ENCODE results near the gene PLD5.

The PLD5 gene

DNA sequence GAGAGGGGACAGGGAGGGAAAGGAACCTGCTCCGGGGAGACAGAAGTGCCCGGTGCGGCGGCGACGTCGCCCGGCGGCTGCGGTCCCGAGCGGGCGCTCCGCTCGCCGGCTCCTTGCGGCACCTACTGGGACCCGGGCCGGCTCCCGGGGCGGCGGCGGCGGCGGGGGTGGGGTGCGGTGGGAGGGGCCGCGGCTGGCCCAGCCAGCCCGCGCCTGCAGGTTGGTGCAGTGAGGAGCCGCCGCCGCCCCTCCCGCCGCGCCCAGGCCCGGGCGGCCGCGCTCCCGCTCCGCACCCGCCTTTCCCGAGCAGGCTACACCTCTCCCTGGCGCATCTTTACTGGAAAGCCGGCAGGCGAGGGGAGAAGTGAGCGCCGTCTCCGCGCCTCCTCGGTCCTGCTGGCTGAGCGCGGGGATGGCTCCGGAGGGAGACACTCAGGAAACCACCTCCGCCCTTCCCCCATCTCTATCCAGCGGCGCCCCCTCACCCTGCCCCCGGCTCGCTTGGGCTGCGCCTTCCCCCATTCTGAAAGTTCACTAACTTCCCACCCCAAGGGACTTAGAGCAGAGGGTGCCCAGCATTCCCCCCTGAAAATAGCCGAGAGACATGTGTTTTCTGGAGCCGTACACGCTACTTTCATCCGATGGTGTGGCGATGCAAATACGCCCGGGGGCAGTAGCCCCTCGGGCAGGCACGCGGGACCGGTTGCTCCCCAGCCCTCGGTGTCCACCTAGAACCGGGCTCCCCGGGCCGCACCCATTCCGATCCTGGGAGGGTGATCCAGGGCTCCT is at the start of gene PLD5:
PLD5 (minus strand) TSS at position 127 of the 789 bp plus-strand sequence.
- no peak for DNase-seq (ENCODE audit: low read depth, low spot score)

GRCh38 chr1:242569867-242570266 is 45.4 kb upstream of the PLD5 start:
- DNase-seq (ENCODE audit: low read depth, low spot score), result no peak

- DNase-seq (ENCODE audit: low read depth, low spot score), result no peak
Measured at GRCh38 chr1:242568666-242569065, 44.2 kb upstream of the PLD5 start.

- DNase-seq (ENCODE audit: low read depth, low spot score), result no peak
Measured at GRCh38 chr1:242567596-242567995, 43.1 kb upstream of the PLD5 start.

DNA sequence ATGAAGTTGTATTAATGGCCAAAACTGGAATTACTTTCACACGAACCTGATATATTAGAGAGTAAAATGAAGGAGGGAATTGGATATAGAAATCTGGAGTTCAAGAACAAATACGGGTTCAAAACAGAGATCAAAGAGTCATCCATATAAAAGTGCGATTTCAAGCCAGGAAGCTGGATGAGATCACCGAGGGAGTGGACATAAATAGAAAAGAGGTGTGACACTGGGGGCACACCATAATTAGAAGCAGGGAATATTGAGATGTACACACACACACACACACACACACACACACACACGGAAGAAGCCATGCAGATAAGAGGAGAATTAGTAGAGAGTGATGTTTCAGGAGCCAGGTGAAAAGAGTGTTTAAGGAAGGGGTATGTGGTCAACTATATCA is 32.3 kb upstream of the PLD5 start:
- no peak for DNase-seq (ENCODE audit: low read depth, low spot score)

- no peak for DNase-seq (ENCODE audit: low read depth, low spot score)
Measured at GRCh38 chr1:242556276-242556675, 31.8 kb upstream of the PLD5 start.

DNA sequence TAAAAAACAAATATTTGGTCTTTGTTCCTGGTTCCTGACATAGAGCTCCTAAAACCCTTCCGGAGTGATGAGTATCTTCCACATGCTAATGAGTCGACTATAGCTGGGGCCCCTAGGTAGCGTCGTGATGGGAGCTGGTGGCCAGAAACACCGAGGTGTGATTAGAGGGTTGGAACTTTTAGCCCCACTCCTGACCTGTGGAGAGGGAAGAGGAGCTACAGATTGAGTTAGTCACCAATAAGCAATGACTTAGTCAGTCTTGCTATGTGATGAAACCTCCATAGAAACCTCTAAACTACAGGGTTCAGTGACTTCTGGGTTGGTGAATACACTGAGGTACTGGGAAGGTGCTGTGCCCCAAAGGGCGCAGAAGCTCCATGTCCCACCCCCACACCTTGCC is 30.1 kb upstream of the PLD5 start:
- no peak for DNase-seq (ENCODE audit: low read depth, low spot score)

DNA sequence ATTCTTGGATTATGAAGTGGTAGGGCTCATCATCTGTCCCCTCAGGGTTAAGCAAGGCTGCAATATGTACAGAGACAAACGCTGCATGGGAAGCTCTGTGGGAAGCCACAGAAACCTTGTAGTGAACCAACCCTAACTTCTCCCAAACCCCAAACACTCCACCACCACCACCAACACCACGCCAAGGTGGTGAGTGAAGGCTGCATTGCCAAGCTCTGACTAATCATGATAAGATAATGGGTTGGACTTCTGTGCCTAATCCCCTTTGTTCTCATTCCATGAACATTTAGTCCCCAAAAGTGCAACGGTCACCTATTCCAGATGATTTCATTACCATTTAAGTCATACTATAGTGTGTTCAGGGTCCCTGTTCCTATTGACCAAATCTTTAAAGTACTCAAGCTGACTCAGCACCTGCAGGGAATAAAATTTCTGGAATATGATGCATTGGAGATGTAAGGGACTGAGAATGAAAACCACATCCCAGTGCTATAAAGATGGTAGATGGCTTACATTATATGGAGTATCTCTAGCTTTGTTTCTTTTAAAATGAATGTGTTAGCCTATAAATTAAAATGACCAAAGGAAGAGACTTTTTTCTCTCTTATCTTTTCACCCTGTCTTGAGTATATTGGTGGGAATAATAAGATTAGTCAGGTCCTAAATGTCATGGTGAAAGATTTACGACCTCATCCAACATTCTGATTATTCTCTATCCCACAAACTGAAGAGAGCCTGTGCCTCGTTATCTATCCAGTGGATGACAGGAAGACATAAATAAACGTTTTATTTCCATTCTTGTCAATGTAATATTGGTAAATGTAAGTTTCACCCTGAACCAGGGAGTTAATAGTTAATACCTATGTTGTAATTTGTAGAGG is 22.6 kb upstream of the PLD5 start:
- no peak for DNase-seq (ENCODE audit: low read depth, low spot score)

- DNase-seq (ENCODE audit: low read depth, low spot score), result no peak
Measured at GRCh38 chr1:242546441-242546840, 21.9 kb upstream of the PLD5 start.

DNA sequence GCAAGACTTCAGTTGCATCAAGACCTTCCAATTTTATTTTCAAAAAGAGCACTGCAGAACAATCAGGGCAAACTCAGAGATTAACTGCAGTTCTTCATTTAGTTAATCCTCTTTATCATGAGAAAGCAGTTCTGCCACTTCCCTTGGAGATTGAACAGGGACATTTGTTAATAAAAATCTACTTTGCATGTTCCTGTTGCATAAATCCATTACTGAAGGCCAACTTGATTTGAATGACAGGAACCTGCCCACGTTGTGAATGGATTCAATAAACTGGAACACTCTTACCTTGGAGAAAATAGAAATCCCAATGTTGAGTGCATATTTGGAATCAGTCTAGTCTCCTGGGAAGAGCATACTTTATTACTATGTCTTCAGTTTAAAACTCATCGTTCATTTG is 19.6 kb upstream of the PLD5 start:
- DNase-seq (ENCODE audit: low read depth, low spot score), result no peak

GRCh38 chr1:242542271-242542670 is 17.8 kb upstream of the PLD5 start:
- no peak for DNase-seq (ENCODE audit: low read depth, low spot score)

- DNase-seq (ENCODE audit: low read depth, low spot score), result no peak
Measured at GRCh38 chr1:242535986-242536385, 11.5 kb upstream of the PLD5 start.

DNA sequence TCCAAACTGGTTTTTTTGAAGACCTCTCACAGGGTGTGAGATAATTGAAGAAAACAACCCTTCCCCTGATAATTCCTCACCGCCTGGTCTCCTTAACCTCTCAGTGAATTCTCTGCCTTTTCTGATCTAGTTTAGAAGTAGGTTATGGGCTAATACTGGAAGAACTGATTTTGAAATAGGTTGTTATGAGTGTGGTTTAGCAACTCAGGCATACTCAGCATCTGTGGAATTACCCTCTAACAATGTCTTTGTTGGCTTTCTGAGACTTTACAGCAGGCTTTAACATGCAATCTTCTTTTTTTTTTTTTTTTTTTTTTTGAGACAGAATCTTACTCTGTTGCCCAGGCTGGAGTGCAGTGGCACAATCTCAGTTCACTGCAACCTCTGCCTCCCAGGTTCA is 10.3 kb upstream of the PLD5 start:
- DNase-seq (ENCODE audit: low read depth, low spot score), result no peak

DNA sequence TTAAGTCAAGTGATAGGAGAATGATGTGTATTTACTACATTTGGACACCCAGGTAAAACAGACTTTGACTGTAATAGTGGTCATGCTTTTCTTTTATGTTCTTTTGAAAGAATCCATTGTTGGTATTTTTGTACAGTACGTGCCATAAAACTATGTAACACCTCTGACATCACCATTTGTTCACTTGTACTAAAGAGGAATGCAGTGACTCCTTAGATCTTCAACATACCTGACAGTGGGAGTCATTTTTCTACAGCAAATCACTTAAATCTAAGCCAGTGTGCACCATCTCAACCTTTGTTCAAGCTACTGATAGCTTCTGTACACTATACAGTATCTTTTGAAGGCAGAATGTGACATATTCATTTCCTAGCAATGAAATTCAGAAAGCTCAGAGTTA is 6.3 kb upstream of the PLD5 start:
- no peak for DNase-seq (ENCODE audit: low read depth, low spot score)

DNA sequence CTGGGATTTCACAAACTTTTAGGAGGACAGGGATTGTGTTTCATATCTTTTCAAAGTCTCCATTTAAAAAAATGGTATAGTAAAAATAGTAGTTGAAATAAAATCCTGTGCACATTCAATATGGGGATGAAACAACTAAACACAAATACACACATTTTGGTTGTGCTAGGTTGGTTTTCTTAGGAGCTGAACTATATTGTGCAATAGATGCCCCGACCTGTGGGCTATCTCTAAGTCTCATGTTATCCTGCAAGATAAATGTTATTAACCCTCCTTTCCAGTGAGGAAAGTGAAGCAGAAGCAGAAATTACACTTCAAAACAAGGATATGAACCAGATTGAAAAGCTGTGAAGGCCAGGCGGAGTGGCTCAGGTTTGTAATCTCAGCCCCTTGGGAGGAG is 1.3 kb upstream of the PLD5 start:
- no peak for DNase-seq (ENCODE audit: low read depth, low spot score)

DNA sequence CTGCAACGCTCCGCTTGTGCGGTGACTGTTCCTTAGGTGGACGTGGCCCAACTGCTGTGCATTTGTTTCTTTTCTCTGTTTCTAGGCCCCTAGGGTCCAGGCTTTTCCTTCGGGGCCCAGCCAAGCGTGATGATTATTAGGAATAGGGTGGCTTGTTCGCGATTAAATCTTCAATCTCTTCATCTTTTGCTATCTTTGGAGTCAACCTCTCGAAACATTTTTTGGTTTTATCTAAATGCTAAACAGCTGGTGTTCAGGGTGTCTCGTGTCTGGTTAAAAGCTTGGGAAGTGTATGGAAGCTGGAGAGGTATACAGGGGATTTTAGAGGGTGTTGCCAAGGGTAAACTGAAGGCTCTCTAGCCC is 844 bp upstream of the PLD5 start:
- no peak for DNase-seq (ENCODE audit: low read depth, low spot score)

DNA sequence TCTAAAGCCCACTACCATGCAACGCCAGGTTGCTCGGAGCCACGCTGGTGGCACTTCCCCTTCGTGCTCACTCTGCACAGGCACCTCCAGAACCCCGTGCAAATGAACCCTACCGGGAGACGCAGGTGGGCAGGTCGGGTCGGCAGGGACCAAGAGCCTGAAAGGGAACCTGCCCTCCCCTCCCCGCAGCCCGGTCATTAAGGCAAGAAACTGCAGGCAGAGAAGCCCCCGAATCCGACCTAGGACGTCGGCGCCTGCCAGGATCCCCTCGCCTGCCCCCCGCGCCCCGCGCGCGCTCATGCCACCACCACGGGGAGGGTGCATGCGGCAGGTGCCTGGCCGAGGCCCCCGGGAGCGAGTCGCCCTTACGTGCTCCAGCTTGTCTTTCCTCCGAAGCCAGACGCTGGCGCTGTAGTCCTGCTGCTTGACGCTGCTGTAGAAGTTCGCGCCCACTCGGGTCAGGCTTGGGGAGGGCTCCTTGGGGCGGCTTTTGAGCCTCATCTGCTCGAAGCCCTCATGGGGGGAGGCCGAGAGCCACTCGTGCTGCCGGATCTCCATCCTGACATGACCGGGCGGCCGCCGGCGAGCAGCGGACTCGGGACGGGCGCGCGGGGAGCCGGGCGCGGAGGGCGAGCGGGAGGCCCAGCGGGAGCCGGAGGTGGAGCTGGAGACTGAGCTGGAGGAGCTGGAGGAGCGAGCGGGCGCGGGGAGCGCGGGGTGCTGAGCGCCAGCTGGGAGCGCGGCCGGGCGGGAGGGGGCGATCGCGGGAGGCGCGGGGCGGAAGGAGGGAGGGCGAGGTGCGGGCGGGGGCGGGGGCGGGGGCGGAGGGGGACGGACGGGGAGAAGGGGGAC is 552 bp downstream of the PLD5 start:
- DNase-seq (ENCODE audit: low read depth, low spot score), result no peak

DNA sequence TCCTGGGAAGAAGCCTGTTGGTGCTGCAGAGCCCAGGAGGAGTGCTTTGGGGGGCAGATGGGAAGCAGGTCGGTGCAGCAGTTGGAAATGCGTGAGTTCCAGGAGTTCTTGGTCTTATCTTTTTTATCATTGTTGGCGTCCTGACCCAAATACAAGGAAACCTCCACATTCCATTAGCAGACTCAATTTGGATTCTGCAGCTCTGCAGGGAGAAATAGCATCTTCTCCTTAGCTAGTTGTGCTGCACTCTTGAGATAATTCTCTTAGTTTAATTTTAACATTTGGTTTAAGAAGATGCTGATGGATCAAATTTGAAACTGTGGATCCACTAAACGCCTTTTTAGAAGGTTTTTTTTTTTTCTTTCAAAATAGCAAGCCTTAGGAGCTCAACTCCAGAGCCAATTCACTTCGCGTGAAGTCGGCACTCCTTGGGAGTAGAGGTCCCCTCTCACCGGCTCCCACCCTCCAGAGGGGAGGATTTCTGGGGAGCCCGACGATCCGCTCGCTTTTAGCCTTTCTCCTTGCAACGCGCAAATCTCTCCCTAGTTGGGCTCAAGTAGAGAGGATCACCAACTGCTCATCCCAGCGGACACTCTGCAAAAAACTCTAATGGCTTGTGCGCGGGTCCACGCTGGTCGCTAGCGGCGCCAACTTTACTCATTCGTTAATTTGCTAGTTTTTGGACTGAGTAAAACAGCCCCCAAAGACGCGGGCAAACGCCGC is 1.3 kb downstream of the PLD5 start:
- DNase-seq (ENCODE audit: low read depth, low spot score), result no peak

DNA sequence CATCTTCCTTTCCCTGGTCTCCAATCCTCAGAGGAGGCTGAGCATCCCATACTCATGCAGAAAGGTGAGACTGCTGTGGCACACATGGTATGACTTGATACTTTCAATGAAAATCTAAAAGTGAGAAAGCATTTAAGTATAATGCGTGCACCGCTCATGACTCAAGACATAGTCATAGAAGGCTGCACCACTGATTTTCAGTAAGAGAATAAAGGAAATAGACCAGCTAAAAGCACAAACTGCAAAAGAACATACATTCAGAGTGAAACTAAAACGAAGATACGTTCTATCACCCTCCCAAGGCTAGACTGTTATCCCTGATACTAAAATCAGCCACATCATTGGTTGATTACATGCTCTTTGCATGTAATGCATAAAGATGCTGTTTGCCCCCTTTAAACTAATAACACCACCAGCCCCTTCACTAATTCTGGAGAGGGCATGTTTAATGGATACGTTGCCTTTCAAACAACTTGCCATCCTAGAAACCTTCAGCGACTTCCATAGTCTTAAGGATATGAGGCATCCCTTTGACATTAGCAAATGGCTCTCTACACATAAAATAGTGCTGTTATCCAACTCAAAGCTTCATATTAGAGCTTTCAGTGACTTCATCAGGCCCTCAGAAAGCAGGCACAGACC is 2.1 kb downstream of the PLD5 start:
- DNase-seq (ENCODE audit: low read depth, low spot score), result no peak

- no peak for DNase-seq (ENCODE audit: low read depth, low spot score)
Measured at GRCh38 chr1:242515555-242515954, 8.9 kb downstream of the PLD5 start.

GRCh38 chr1:242506724-242507123 is 17.8 kb downstream of the PLD5 start:
- no peak for DNase-seq (ENCODE audit: low read depth, low spot score)

Data from activated CD4-positive, CD25-positive, alpha-beta regulatory T cell treated with anti-CD3 and anti-CD28 coated beads, Interleukin-2, amount 50 U/mL, for 16 hours (primary cell).